ENCODE measurements around the gene AGTRAP.

DNA sequence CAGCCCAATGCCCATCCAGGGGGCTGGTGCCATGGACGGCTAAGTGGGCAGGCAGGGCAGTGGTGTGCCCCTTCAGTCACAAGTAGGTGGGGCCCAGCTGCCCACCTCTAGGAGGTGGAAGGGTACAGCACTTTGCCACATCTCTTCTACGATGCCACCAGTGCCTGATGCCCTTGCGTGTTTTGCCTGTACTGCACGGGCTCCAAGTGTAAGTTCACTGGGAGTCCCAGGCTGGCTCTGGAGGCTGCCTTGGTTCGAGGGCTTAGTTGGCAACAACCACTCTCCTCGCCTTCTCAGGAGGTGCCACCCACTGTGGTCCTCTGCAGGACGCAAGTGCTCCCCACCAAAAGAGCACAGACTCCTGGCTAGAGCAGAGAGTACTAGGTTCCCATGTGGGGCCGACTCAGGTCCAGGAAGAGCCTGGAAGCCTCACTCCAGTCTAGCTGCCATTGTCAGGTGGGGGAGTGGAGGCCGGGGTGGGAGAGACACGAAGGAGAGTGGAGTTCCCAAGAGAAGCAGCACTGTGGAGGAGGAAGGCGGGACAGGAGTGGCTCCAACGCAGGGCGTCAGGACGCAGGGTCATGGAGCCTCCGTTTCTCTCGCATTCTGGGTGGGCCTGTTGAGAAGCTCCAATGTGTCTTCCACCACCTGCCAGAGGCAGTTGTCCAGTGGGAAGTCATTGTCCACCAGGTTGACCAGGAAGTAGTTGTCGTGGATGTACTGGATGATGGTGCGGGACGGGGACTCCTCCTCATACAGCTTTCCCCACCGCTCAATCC, 54.4 kb downstream of the AGTRAP start:
- TF ChIP-seq, protein P1, sequence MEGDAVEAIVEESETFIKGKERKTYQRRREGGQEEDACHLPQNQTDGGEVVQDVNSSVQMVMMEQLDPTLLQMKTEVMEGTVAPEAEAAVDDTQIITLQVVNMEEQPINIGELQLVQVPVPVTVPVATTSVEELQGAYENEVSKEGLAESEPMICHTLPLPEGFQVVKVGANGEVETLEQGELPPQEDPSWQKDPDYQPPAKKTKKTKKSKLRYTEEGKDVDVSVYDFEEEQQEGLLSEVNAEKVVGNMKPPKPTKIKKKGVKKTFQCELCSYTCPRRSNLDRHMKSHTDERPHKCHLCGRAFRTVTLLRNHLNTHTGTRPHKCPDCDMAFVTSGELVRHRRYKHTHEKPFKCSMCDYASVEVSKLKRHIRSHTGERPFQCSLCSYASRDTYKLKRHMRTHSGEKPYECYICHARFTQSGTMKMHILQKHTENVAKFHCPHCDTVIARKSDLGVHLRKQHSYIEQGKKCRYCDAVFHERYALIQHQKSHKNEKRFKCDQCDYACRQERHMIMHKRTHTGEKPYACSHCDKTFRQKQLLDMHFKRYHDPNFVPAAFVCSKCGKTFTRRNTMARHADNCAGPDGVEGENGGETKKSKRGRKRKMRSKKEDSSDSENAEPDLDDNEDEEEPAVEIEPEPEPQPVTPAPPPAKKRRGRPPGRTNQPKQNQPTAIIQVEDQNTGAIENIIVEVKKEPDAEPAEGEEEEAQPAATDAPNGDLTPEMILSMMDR (conservative IDR thresholded peaks at IDR 0.05 in 1 of 2, IDR thresholded peaks at IDR 0.05 in 1 of 2; ENCODE audit: extremely low read depth in 1 of 2, insufficient read depth in 1 of 2, low read depth in 1 of 2, low read length in 2 of 2), result no peak
- TF ChIP-seq EZH2 (IDR thresholded peaks at IDR 0.05; ENCODE audit: borderline replicate concordance, low read length), result no peak
